CD4-positive, alpha-beta T cell treated with Interleukin-1 beta for 1 hour (primary cell): Measurements from ENCODE around the gene GHRH.

Source experiments
- DNase-seq, 2 donors: peaks; one replicate each; pipeline ENCODE4 v3.0.0-alpha.2; 2020 to 2022

Gene GHRH

GRCh38 chr20:37202267-37202943 is 59.2 kb downstream of the GHRH start:
- DNase-seq, result peak; percentile 9 to 33

GRCh38 chr20:37201827-37202162 is 59.8 kb downstream of the GHRH start:
- DNase-seq, result no peak
